Mammary epithelial cell (primary cell): ENCODE data around the gene CORO2B.

Experiments
- CTCF ChIP-seq, 2 donors: IDR thresholded peaks in 1 of 2; conservative IDR thresholded peaks in 1 of 2; 2 replicates each; pipeline ENCODE4 v1.5.1; 2011 to 2012; ENCODE audit warnings: inconsistent platforms in 2 of 2, low read length in 2 of 2, mild to moderate bottlenecking in 2 of 2, control low read depth in 1 of 2, low read depth in 1 of 2; ENCODE audit not compliant: insufficient read depth in 1 of 2; ENCODE audit errors: extremely low read depth in 1 of 2
- EZH2 ChIP-seq: IDR thresholded peaks from 2 replicates; pipeline ENCODE4 v1.6.1; 2012; ENCODE audit warnings: low read length, inconsistent platforms, borderline replicate concordance

DNA sequence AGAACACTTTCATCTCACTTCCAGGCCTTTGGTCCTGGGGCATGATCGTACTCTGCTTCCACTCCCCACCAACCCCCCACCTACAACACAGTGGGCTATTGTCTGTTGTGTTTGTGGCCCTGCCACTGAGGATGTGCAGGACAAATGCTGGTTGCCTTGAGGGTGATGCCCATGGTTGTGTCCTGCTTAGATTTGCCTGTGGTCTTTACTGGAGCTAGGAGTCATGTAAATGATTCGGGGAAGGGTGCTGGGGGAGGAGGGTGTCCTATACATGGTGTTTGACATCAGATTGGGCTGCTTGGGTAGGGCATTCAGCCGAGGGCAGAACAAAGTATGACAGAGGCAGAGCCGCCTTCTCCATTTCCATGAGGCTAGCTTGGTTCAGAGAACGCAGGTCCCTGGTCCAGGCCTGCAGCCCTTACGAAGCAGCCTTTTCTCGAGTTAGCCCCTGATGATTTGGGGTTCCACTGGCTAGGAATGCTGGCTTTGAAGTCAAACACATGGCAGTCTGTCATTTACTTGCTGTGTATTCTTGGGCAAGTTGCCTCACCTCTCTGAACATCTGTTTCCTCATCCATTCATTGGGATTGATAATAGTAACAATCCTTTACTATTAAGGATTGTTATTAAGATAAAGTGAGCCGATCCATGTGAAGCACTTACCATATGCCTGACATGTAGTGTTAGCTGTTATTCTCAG is 6.9 kb downstream of the CORO2B start:
- no peak for TF ChIP-seq CTCF (conservative IDR thresholded peaks at IDR 0.05 in 1 of 2, IDR thresholded peaks at IDR 0.05 in 1 of 2; ENCODE audit: extremely low read depth in 1 of 2, insufficient read depth in 1 of 2, low read depth in 1 of 2, low read length in 2 of 2)
- no peak for TF ChIP-seq EZH2
